IPS DF 4.7 (cell line): ENCODE data around the gene DIS3L2.
"Not testable (repeated sequence)": the region's sequence is repeated elsewhere in the genome, so short reads cannot be mapped to it uniquely, and the experiment has no call there.

Experiments used
- DNase-seq: peaks from one replicate; pipeline ENCODE4 v3.0.0-alpha.2; 2013; ENCODE audit warnings: low spot score; ENCODE audit errors: extremely low read depth

Gene DIS3L2

DNA sequence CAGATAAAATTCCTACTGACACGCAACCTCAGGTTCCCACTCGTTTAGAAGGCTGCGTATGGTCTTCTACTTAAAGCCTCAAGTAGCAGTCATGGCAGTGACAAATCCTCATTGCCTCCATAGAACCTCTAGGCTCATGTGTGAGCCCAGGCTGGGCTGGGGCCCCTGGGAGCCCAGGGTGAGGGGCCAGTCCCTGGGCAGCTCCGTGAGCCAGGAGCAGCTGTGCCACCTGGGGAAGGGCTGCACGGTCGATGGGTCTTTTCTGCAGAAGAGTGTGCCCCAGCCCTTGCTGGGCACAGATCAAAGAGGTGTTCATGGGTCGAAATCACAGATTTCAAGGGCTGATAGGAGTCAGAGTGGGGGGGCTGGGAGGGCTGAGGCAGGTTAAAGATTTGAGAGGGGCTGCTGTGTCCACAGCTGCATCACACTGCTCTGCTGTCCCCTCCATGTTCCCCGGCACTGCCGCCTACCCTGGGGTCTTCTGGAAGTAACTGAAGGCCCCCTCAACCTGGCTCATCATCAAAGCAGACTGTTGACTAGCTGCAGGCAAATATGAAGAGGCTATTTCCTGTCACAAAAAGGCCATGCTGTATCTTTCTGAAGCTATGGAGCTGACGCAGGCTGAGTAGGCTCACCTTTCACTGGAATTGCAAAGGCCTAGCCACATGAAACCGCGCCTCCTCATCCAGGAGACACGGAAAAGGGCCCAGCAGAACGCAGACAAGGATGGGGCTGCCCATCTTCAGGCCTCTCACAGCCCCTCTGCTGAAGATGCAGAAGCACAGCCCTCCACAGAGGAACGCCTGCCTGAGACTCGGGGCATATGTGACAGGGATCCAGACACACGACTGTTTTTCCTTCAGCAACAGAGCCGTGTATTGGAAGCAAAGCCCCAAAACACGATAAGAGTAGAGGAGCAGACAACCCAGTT, 381.4 kb downstream of the DIS3L2 start:
- DNase-seq, result no peak

- DNase-seq, result no peak
These were observed 382.3 kb downstream of the DIS3L2 start for GRCh38 chr2:232343821-232344220.

DNA sequence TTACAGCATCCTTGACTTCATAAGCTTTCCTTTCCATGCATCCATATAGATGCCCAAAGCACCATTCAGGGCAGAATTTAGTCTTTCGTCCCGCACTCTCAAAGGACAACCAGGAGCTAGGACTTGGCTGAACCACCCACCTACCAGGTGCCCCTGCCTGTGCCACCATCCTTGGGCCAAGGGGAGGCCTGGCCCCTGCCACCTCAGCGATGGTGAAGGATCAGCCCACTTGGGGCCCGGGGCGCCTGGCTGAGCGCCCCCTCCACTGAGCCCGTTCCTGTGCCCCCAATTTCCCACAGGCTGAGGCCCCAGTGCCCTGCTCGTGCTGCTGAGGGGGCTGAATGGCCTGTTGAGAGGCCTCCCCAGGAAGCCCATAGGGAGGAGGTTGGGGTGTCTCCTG, 383.7 kb downstream of the DIS3L2 start:
- DNase-seq, result no peak

- DNase-seq, result no peak
These were observed 385.9 kb downstream of the DIS3L2 start for GRCh38 chr2:232347369-232347768.

DNA sequence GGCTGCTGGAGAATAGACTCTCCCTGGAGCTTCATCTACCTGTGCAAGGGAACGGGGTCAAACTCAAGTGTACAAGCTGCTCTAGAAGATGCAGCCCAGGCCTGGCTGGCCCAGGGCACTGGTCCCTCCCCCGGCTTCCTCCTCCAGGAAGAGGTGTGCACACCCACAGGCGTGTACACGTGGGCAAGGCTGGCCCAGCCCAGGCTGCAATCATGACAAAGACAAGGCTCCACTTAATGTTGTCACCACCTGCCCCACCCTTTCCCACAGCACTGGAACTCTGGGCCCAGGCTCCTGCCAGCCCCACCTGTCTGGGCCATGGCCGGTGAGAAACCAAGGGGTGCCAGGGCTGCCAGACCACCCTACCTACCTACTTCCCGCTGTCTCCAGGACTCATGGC, 387.4 kb downstream of the DIS3L2 start:
- no peak for DNase-seq

GRCh38 chr2:232349546-232349945, 388.0 kb downstream of the DIS3L2 start:
- DNase-seq, result no peak

- no peak for DNase-seq
These were observed 388.6 kb downstream of the DIS3L2 start for GRCh38 chr2:232349946-232350635.

- no peak for DNase-seq
These were observed 389.5 kb downstream of the DIS3L2 start for GRCh38 chr2:232350804-232351685.

- DNase-seq, result no peak
These were observed 390.4 kb downstream of the DIS3L2 start for GRCh38 chr2:232351686-232352510.

GRCh38 chr2:232352511-232353091, 391.1 kb downstream of the DIS3L2 start:
- no peak for DNase-seq

- no peak for DNase-seq
These were observed 391.6 kb downstream of the DIS3L2 start for GRCh38 chr2:232353096-232353495.

DNA sequence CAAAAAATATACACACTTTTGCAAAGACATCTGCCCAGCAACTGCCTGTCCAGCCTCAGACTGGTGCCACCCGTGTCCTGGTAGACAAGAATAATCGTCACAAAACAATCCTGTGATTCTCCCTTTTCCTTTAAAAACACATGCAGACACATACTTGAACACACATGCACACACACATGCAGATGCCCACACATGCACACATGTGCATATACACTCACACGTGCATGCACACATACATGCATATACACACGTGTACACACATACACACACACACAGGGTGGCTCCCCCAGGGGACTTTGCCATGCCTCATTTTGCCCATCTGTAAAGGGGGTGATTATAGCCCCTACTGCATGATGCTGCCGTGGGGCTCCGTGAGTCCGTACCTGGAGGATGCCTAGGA, 392.1 kb downstream of the DIS3L2 start:
- DNase-seq, result no peak

GRCh38 chr2:232354069-232354468, 392.6 kb downstream of the DIS3L2 start:
- no peak for DNase-seq

GRCh38 chr2:232361646-232362045, 400.1 kb downstream of the DIS3L2 start:
- DNase-seq, result no peak

- no peak for DNase-seq
These were observed 400.8 kb downstream of the DIS3L2 start for GRCh38 chr2:232362174-232362900.

DNA sequence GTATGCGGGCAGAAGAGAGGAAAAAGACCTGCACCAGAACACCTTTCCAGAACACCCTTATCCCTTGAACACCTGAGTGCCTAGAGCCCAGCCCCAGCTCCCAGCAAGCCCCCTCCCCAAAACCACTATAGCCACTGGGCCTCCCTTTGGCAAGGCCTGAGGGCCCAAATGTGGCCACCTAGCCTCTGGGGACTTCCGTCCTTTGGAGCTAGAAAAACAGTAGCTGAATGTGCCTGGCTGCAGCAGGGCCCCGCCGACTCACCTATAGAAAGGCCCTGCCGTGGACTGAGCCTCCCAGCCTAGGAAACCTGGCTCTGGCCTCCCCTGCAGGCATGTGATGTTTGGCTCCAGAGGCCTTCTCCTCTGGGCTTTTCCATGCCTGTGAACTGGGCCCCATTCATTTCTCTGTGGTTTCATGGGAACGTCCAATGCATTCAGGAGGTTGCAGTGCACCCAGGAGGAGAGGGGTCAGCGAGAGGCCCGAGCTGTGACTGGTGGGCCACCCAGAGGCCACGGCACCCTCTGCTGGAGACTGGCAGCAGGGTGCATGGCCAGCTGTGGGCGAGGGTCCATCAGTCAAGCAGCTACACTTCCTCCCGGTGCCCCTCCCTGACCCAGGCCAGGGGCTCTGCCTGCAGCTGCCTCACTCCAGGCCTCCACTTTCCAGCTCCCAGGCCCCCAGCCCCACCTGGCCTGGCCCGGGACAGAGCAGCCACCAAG, 401.7 kb downstream of the DIS3L2 start:
- DNase-seq, result not testable (repeated sequence)

DNA sequence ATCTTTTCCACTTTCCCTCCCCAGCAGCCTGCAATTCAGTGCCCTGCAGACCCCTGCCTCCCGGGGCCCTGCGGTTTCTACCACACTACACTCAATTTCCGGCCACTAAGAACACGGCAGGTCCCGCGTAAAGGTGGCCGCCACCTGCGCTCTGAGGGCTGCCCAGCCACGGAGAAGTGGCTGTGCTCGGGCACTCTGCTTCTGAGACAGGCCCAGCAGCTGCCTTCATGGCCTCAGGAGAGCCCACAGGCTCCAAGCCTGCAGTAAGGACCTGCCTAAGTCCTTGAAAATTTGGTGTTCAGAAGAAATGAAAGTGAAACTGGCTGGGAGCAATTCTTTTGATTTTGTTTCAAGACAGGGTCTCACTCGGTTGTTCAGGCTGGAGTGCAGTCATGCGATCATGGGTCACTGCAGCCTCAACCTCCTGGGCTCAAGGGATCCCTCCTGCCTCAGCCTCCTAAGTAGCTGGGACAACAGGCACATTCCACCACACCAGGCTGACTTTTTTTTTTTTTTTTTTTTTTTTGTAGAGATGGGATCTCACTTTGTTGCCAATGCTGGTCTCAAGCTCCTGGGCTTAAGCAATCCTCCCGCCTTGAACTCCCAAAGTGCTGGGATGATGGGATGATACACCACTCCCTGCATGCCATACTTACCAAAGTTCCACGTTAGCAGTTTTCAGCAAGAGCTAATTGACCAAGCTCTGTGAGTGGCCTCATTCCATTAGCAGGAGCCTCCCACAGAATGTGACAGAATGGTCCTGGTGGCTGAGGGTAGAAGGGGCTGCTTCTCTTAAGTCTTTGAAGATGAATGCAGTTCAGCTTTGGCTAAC, 402.5 kb downstream of the DIS3L2 start:
- DNase-seq, result no peak
